RWPE2 (cell line): ENCODE measurements around the gene ACR.
A peak's percentile ranks its signal among the peaks of the same experiment; 100 is the strongest.

Source experiments
- ATAC-seq: fragments of 200-7000 bp; cut with Tn5 transposase; 3 replicates; pipeline ENCODE4 v1.9.1; 2021; ENCODE audit warnings: low read depth
- DNase-seq: peaks from one replicate; pipeline ENCODE4 v3.0.0-alpha.2; 2020; ENCODE audit warnings: low spot score
- H3K27ac ChIP-seq: fragments of 450-650 bp; 2 replicates; pipeline ENCODE4 v1.5.1; 2017; ENCODE audit warnings: mild to moderate bottlenecking; ENCODE audit not compliant: poor library complexity, severe bottlenecking
- H3K27me3 ChIP-seq: fragments of 250-450 bp; sonication (Bioruptor Pico); 2 replicates; pipeline ENCODE4 v1.5.1; 2021; ENCODE audit warnings: mild to moderate bottlenecking, moderate library complexity; ENCODE audit not compliant: insufficient read depth, poor library complexity, severe bottlenecking
- H3K36me3 ChIP-seq: fragments of 250-450 bp; sonication (Bioruptor Pico); 2 replicates; pipeline ENCODE4 v1.5.1; 2020; ENCODE audit warnings: low read depth, mild to moderate bottlenecking, moderate library complexity
- H3K4me1 ChIP-seq: fragments of 250-450 bp; sonication (Bioruptor Pico); 2 replicates; pipeline ENCODE4 v1.5.1; 2021; ENCODE audit warnings: mild to moderate bottlenecking, moderate library complexity; ENCODE audit not compliant: insufficient read depth, poor library complexity, severe bottlenecking
- H3K4me3 ChIP-seq: fragments of 250-450 bp; sonication (Bioruptor Pico); 2 replicates; pipeline ENCODE4 v1.5.1; 2021; ENCODE audit warnings: mild to moderate bottlenecking, moderate library complexity; ENCODE audit not compliant: severe bottlenecking
- H3K9me3 ChIP-seq: fragments of 250-450 bp; sonication (Bioruptor Pico); 2 replicates; pipeline ENCODE4 v1.5.1; 2021; ENCODE audit warnings: mild to moderate bottlenecking, moderate library complexity; ENCODE audit not compliant: severe bottlenecking
- CTCF ChIP-seq: fragments of 450-650 bp; IDR thresholded peaks from one replicate; pipeline ENCODE4 v1.5.1; 2017; ENCODE audit warnings: mild to moderate bottlenecking, moderate library complexity; ENCODE audit not compliant: poor library complexity, severe bottlenecking

Gene ACR

GRCh38 chr22:50702821-50703725 is 34.9 kb upstream of the ACR start:
- Histone ChIP-seq H3K27ac (no peak overlapping the region), H3K4me3 (no peak overlapping the region), H3K27me3 (no peaks in the 10 kb centered on the region), H3K9me3 (no peaks in the 10 kb centered on the region), H3K36me3 (no peaks in the 10 kb centered on the region; the same call in 1 of the 2 replicates), H3K4me1 (no peaks in the 10 kb centered on the region)
- ATAC-seq (no peak), DNase-seq (peak; percentile 49)
- no peak for TF ChIP-seq CTCF

GRCh38 chr22:50703726-50704509 is 34.1 kb upstream of the ACR start:
- H3K36me3 ChIP-seq: no peaks in the 10 kb centered on the region; the same call in 1 of the 2 replicates
- no peaks in the 10 kb centered on the region for H3K4me1 ChIP-seq
- ATAC-seq (no peak), DNase-seq (peak; percentile 38)
- no peaks in the 10 kb centered on the region for H3K9me3 ChIP-seq
- H3K4me3 ChIP-seq: no peak overlapping the region
- H3K27ac ChIP-seq: no peak overlapping the region
- no peak for TF ChIP-seq CTCF
- H3K27me3 ChIP-seq: no peaks in the 10 kb centered on the region

GRCh38 chr22:50704510-50705218 is 33.3 kb upstream of the ACR start:
- no peaks in the 10 kb centered on the region for H3K9me3 ChIP-seq
- no peaks in the 10 kb centered on the region for H3K4me1 ChIP-seq
- no peak overlapping the region for H3K27ac ChIP-seq
- peak; percentile 46 for DNase-seq
- H3K36me3 ChIP-seq: no peaks in the 10 kb centered on the region; the same call in 1 of the 2 replicates
- H3K27me3 ChIP-seq: no peaks in the 10 kb centered on the region
- H3K4me3 ChIP-seq: no peak overlapping the region
- no peak for TF ChIP-seq CTCF
- no peak for ATAC-seq

- peak; percentile 42 for DNase-seq
- no peaks in the 10 kb centered on the region; the same call in 1 of the 2 replicates for H3K36me3 ChIP-seq
Observed at GRCh38 chr22:50705219-50705691, 32.7 kb upstream of the ACR start.

More at GRCh38 chr22:50705219-50705691, 32.7 kb upstream of the ACR start:
- no peak for ATAC-seq
- H3K4me1 ChIP-seq: no peaks in the 10 kb centered on the region
- H3K4me3 ChIP-seq: no peak overlapping the region
- no peaks in the 10 kb centered on the region for H3K27me3 ChIP-seq
- no peak for TF ChIP-seq CTCF
- H3K27ac ChIP-seq: no peak overlapping the region
- no peaks in the 10 kb centered on the region for H3K9me3 ChIP-seq
